Activated gamma-delta T cell treated with anti-CD3 and anti-CD28 coated beads, Interleukin-2, amount 50 U/mL, for 16 hours (primary cell): ENCODE results near the gene UBN2.
"Not testable (repeated sequence)": the region's sequence is repeated elsewhere in the genome, so short reads cannot be mapped to it uniquely, and the experiment has no call there.

ENCODE experiments used
- DNase-seq: peaks from one replicate; pipeline ENCODE4 v3.0.0-alpha.2; 2020; ENCODE audit warnings: low read depth

UBN2 gene

DNA sequence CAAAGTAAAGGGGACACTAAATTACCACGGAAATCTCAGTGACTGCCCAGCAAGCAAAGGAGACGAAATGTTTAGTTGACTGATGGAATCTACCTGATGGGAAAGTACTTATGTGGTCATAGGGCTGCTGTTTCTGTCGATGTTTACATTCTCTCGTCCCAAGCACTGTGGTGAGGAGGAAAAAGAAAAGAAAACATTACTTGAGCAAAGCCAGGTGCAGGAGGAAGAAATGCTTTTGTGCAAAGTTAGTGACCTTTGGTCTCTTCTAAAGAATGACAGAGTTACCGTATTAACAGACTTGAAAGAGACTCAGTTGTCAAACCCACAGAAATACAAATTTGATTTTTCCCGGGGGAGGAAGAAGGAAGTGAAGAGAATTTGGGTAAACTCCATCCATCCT is 66.8 kb downstream of the UBN2 start:
- DNase-seq = no peak

DNA sequence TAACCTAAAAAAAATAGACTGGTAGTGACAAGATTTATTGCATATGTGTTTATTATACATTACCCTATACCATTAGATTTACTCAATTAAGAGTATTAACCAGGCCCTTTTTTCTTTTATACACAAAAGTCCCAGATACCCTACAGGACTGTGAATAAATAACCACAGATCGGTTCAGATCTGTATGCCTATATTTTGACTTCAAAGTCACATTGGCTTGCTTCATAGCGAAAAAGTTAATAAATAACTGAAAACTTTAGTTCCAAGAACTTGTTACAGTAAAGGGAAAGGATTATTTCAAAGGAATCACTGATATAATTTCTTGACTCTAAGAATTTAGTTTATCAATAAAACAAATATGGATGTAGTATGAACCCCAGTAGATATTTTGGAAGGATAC is 68.3 kb downstream of the UBN2 start:
- no peak for DNase-seq

- no peak for DNase-seq
Observed at GRCh38 chr7:139300390-139300789, 69.4 kb downstream of the UBN2 start.

- DNase-seq = no peak
Observed at GRCh38 chr7:139304517-139304916, 73.5 kb downstream of the UBN2 start.

GRCh38 chr7:139317939-139318505 is 87.0 kb downstream of the UBN2 start:
- DNase-seq = no peak

DNA sequence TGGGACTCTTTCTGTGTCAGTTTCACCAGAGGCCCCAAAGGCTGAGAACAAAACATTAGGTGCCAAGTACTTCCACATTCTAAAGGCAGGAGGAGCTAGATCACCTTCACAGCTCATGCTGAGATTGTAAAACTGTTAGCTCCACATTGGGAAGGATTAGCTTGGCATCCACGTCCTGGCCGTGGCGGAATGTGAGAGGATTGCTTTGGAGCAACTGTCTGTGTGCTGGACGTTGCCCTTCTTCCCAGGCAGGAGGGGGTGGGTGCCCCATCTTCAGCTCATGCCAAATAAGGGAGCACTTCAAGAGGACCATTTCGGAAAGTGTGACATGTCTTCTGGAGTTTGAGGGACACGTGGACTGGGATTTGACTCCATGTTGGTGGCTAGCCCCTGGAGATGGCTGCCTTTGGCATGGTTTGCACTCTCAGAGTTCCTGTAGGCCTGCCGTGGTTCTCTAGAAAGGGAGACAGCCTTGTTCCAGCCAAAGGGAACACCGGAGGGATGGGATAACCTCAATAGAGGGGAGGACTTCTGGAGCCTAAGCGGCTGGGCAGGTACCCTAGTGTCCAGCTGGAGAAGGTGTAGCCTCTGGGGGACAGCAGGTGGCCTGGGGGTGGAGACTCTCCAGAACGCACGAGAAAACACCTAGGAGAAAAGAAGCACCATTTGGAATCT is 90.2 kb downstream of the UBN2 start:
- no peak for DNase-seq

GRCh38 chr7:139324709-139325108 is 93.7 kb downstream of the UBN2 start:
- DNase-seq = not testable (repeated sequence)

DNA sequence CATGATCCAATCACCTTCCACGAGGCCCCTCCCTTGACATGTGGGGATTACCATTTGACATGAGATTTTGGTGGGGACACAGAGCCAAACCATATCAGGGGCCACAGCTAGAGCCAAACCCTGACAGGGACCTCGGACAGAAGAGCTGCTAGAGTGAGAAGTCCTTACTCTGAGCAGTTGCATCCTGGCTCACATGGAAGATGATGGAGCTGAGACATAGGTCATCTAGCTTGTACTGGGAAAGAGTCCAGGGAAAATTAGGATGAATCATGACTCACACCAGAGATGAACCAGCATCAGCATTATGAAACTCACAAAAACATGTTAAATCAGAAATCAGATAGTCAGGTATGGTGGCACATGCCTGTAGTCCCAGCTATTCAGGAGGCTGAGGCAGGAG is 97.3 kb downstream of the UBN2 start:
- no peak for DNase-seq

GRCh38 chr7:139329119-139329518 is 98.1 kb downstream of the UBN2 start:
- no peak for DNase-seq

- no peak for DNase-seq
Observed at GRCh38 chr7:139330333-139331030, 99.4 kb downstream of the UBN2 start.

- no peak for DNase-seq
Observed at GRCh38 chr7:139332697-139333359, 101.8 kb downstream of the UBN2 start.

DNA sequence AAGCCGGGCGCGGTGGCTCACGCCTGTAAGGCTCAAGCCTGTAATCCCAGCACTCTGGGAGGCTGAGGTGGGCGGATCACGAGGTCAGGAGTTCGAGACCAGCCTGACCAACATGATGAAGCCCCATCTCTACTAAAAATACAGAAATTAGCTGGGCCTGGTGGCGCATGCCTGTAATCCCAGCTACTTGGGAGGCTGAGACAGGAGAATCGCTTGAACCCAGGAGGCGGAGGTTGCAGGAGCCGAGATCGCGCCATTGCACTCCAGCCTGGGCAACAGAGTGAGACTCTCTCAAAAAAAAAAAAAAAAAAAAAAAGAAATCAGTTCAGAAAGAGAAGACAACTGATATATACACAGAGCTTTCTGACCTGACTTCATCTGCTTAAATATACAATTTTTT is 102.4 kb downstream of the UBN2 start:
- not testable (repeated sequence) for DNase-seq

- no peak for DNase-seq
Observed at GRCh38 chr7:139334399-139335150, 103.5 kb downstream of the UBN2 start.

GRCh38 chr7:139339025-139339424 is 108.0 kb downstream of the UBN2 start:
- DNase-seq = no peak

DNA sequence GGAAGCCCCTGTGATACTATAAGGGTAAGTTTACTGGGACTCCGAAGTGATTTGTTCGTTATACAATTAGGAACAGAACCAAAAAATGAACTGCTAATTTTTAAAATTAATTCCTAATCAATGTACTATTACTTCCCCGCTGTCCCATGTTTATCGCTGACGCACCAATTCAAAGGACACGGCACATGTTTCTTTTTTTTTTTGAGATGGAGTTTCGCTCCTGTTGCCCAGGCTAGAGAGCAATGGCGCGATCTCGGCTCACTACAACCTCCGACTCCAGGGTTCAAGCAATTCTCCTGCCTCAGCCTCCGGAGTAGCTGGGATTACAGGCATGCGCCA is 108.6 kb downstream of the UBN2 start:
- DNase-seq = no peak

DNA sequence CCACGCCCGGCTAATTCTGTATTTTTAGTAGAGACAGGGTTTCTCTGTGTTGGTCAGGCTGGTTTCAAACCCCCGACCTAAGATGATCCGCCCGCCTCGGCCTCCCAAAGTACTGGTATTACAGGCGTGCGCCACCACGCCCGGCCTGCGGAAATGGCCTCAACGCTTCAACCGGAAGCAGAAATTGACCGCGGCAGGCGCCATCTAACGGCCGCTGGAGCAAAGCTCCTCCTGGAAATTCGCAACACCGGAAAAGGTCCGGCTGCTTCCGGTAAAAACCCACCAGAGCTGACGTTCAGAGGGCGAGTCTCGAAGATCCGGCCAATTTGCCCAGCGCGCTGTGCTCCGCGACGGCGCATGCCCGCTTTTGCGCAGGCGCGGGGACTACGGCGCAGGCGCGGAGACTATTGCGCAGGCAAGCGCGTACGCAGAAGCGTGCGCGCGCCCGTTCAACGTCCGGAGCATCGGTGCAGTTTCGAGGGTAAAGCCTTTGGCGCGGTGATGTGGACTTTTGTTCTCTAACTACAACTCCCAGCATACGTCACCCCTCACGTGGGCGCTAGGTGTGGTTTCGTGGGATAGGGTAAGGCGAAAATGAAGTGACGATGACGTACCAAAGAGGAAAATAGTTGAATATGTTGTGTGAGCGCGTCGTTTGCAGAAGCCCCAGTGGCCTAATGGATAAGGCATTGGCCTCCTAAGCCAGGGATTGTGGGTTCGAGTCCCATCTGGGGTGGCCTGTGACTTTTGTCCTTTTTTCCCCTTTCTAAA is 109.2 kb downstream of the UBN2 start:
- peak; percentile 98 for DNase-seq

GRCh38 chr7:139340808-139341057 is 109.7 kb downstream of the UBN2 start:
- peak; percentile 71 for DNase-seq

- DNase-seq = peak; percentile 69
Observed at GRCh38 chr7:139341058-139341775, 110.2 kb downstream of the UBN2 start, which contains the start of gene FMC1. Gene FMC1 (plus strand): TSS chr7:139341337. CDS start chr7:139341385, 48 bp downstream.

DNA sequence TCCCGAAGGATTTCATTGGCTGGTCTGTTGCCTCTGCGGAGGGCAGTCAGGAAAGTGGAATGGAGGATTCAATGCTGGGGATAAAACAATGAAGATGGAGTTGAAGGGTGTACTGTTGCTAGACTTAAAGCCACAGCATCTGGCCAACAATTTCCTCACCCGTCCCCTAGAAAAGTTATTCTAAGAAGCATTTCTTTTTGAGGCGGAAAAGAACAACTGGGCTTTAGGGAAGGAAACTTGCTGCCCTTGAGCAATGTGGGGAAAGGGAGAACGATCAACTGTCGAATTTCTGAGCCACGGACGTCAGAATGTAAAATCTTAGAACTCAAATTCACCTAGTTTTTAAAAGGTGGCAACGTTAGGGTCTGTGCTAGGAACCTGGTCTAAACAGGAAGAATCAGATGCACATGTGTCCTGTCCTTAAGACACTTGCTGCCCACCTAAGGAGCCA is 110.8 kb downstream of the UBN2 start:
- no peak for DNase-seq

DNA sequence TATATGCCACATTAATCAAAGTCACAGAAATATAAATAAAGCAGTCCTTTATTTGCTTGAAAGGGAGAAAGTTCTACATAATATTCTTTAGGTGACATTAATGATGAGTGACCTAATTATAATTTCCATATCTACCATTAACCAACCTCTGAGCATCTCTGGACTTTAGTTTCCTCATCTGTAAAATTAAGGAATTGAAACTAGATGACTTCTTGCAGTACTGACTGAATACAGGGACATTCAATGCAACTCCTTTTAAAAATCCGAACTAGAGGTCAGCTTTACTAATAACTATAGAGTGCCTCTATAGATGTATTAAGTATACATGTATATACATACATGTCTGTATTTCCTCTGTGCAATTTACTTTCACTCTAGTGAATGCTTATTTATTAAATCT is 114.0 kb downstream of the UBN2 start:
- no peak for DNase-seq

DNA sequence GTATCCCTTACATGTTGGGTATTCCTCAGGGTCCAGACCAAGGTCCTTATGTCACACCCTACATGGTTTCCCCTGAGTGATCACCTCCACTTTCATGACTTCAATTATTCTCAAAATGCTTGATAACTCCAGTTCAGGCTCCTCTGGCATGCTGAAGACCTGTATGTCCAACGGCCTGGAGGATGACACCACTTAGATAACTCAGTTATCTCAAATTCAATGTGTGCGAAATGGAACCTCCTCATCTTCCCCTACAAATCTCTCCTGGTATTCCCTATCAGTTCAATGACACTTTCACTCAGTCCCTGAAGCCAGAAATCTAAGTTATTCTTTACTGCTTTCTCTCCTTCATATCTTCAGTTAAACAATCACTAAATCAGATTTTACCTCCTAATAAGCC is 120.0 kb downstream of the UBN2 start:
- no peak for DNase-seq
